Body of pancreas (tissue), 4 donors: ENCODE results near the gene CEND1. TPM values are rescaled to one million over a fixed set of nuclear protein-coding genes. Genes with fewer than 3 reads are reported as not detected.

Experiments
- ATAC-seq: fragments of 150-250 bp; one replicate; pipeline ENCODE4 v1.9.1; 2016
- DNase-seq, 4 donors: peaks; one replicate each; pipeline ENCODE4 v3.0.0-alpha.2; 2019
- H3K27ac ChIP-seq, 4 donors: fragments of 200-600 bp; sonication (generic); 1 replicate in 3 of 4; 2 replicates in 1 of 4; pipeline versions ENCODE4 v1.5.1 to v1.6.1; 2016 to 2019; ENCODE audit warnings: mild to moderate bottlenecking in 1 of 4, mixed read lengths in 1 of 4, moderate library complexity in 1 of 4
- H3K27me3 ChIP-seq, 2 donors: fragments of 200-600 bp; sonication (generic); one replicate each; pipeline ENCODE4 v1.6.0; 2016; ENCODE audit warnings: mild to moderate bottlenecking in 1 of 2
- H3K36me3 ChIP-seq, 2 donors: fragments of 200-600 bp; sonication (generic); replicated peaks in 1 of 2; 2 replicates each; pipeline ENCODE4 v1.5.1; 2016; ENCODE audit warnings: low read depth in 2 of 2; ENCODE audit not compliant: insufficient read depth in 1 of 2
- H3K4me1 ChIP-seq: fragments of 200-600 bp; sonication (generic); one replicate; pipeline ENCODE4 v1.6.0; 2016
- H3K4me3 ChIP-seq, 2 donors: fragments of 200-600 bp; sonication (generic); 1 replicate in 1 of 2; 2 replicates in 1 of 2; pipeline ENCODE4 v1.5.1; 2016 to 2019
- H3K9me3 ChIP-seq, 3 donors: fragments of 200-600 bp; sonication (generic); 1 replicate in 2 of 3; 2 replicates in 1 of 3; pipeline ENCODE4 v1.5.1; 2016
- CTCF ChIP-seq, 7 experiments: fragments of 450-650 bp in 4 of 7; fragments of 200-600 bp in 3 of 7; sonication (generic) in 3 of 7; IDR thresholded peaks; one replicate each; pipeline ENCODE4 v1.5.1; 2016 to 2019; ENCODE audit warnings: antibody characterized with exemption in 7 of 7
- POLR2A ChIP-seq, 3 donors: fragments of 450-650 bp; IDR thresholded peaks; one replicate each; pipeline ENCODE4 v1.6.1; 2016; ENCODE audit warnings: antibody characterized with exemption in 3 of 3, mild to moderate bottlenecking in 2 of 3
- WGBS, 2 donors: methylation state at CpG; one replicate each; pipeline ENCODE4 v1.1.5; 2017; 5-methylcytosine and 5-hydroxymethylcytosine counted together
- intact Hi-C: fragments of 100-400 bp; cut with DNase I; formaldehyde crosslinking; loops from one replicate; pipeline ENCODE4 v1.15.1; 2023
- total RNA-seq, 2 donors: library from RNA; depleted of rRNA; stranded (reverse); fragments of >200 nt; gene quantifications; one replicate each; pipeline ENCODE4 v1.1.0, GENCODE V29; 2016

Gene CEND1
- total RNA-seq, 2 donors from 2014 or later: 0.78 TPM; not detected in 1

- DNase-seq (no peak), ATAC-seq (no peak)
- intact Hi-C loops: no loop called here
- no peak for TF ChIP-seq POLR2A (IDR thresholded peaks at IDR 0.05)
- TF ChIP-seq CTCF (IDR thresholded peaks at IDR 0.05): no peak
- peaks cover 0 to 15% of the 10 kb centered on the region in 2 donors for H3K36me3 ChIP-seq
- no peaks in the 10 kb centered on the region for H3K27me3 ChIP-seq
- H3K4me1 ChIP-seq: peaks cover 7% of the 10 kb centered on the region
- WGBS, 2 donors: 93% methylated on average over 4 to 11 of the region's 11 CpGs
- no peaks in the 10 kb centered on the region for H3K9me3 ChIP-seq
- no peak overlapping the region for H3K27ac ChIP-seq
- H3K4me3 ChIP-seq: no peak overlapping the region
Observed at GRCh38 chr11:767238-767637, 22.7 kb downstream of the CEND1 start.

- 86 to 92% methylated on average over 2 of the region's 2 CpGs for WGBS, 2 donors
- Histone ChIP-seq H3K36me3 (peaks cover 0 to 14% of the 10 kb centered on the region in 2 donors), H3K27me3 (no peaks in the 10 kb centered on the region), H3K9me3 (no peaks in the 10 kb centered on the region), H3K27ac (no peak overlapping the region), H3K4me3 (no peak overlapping the region), H3K4me1 (peaks cover 7% of the 10 kb centered on the region)
- intact Hi-C loops: no loop called here
- ATAC-seq (no peak), DNase-seq (no peak)
- TF ChIP-seq POLR2A (IDR thresholded peaks at IDR 0.05) (no peak), CTCF (IDR thresholded peaks at IDR 0.05) (no peak)
Observed at GRCh38 chr11:766936-767210, 23.0 kb downstream of the CEND1 start.

GRCh38 chr11:766106-766935, 23.6 kb downstream of the CEND1 start:
- no peak for ATAC-seq
- intact Hi-C loops: no loop called here
- no peaks in the 10 kb centered on the region for H3K27me3 ChIP-seq
- H3K4me1 ChIP-seq: peaks cover 7% of the 10 kb centered on the region
- no peak overlapping the region for H3K4me3 ChIP-seq
- H3K36me3 ChIP-seq: peaks cover 0 to 17% of the 10 kb centered on the region in 2 donors
- no peak for DNase-seq
- H3K27ac ChIP-seq: no peak overlapping the region
- no peaks in the 10 kb centered on the region for H3K9me3 ChIP-seq
- 79 to 81% methylated on average over 8 to 11 of the region's 11 CpGs for WGBS, 2 donors
- no peak for TF ChIP-seq CTCF (IDR thresholded peaks at IDR 0.05)

GRCh38 chr11:765802-766091, 24.1 kb downstream of the CEND1 start:
- intact Hi-C loops: no loop called here

More at GRCh38 chr11:765802-766091, 24.1 kb downstream of the CEND1 start:
- H3K4me1 ChIP-seq: peaks cover 7% of the 10 kb centered on the region
- H3K9me3 ChIP-seq: no peaks in the 10 kb centered on the region
- no peak for DNase-seq
- no peak for TF ChIP-seq POLR2A (IDR thresholded peaks at IDR 0.05)
- TF ChIP-seq CTCF (IDR thresholded peaks at IDR 0.05): no peak
- H3K4me3 ChIP-seq: no peak overlapping the region
- H3K36me3 ChIP-seq: peaks cover 0 to 17% of the 10 kb centered on the region in 2 donors
- no peak for ATAC-seq
- 94 to 97% methylated on average over 6 to 8 of the region's 8 CpGs for WGBS, 2 donors
- no peak overlapping the region for H3K27ac ChIP-seq
- H3K27me3 ChIP-seq: no peaks in the 10 kb centered on the region
